HG03460 (cell line): Measurements from ENCODE around the gene ACBD6.
"Not testable (repeated sequence)": the region's sequence is repeated elsewhere in the genome, so short reads cannot be mapped to it uniquely, and the experiment has no call there.

Experiments
- ATAC-seq: cut with Tn5 transposase; IDR thresholded peaks from one replicate; pipeline ENCODE4 v1.9.1; 2021; ENCODE audit not compliant: unreplicated experiment

ACBD6 gene

GRCh38 chr1:180497826-180498225 lies 4.6 kb downstream of the ACBD6 start:
- ATAC-seq, result no peak

- ATAC-seq, result no peak
These were observed 8.0 kb downstream of the ACBD6 start for GRCh38 chr1:180494370-180494769.

- ATAC-seq, result no peak
These were observed 12.4 kb downstream of the ACBD6 start for GRCh38 chr1:180489976-180490375.

- ATAC-seq, result no peak
These were observed 13.1 kb downstream of the ACBD6 start for GRCh38 chr1:180489313-180489712.

- ATAC-seq, result no peak
These were observed 13.7 kb downstream of the ACBD6 start for GRCh38 chr1:180488661-180489060.

GRCh38 chr1:180486092-180486491 lies 16.3 kb downstream of the ACBD6 start:
- ATAC-seq, result no peak

- ATAC-seq, result no peak
These were observed 17.9 kb downstream of the ACBD6 start for GRCh38 chr1:180484490-180484889.

GRCh38 chr1:180482425-180483275 lies 19.7 kb downstream of the ACBD6 start:
- no peak for ATAC-seq

- no peak for ATAC-seq
These were observed 32.3 kb downstream of the ACBD6 start for GRCh38 chr1:180470031-180470430.

- ATAC-seq, result no peak
These were observed 34.1 kb downstream of the ACBD6 start for GRCh38 chr1:180468311-180468710.

- no peak for ATAC-seq
These were observed 40.3 kb downstream of the ACBD6 start for GRCh38 chr1:180462102-180462501.

GRCh38 chr1:180461682-180462081 lies 40.7 kb downstream of the ACBD6 start:
- not testable (repeated sequence) for ATAC-seq

GRCh38 chr1:180458807-180459206 lies 43.6 kb downstream of the ACBD6 start:
- ATAC-seq, result no peak

- no peak for ATAC-seq
These were observed 46.2 kb downstream of the ACBD6 start for GRCh38 chr1:180456191-180456590.

- ATAC-seq, result no peak
These were observed 50.9 kb downstream of the ACBD6 start for GRCh38 chr1:180451504-180451903.

- ATAC-seq, result no peak
These were observed 57.9 kb downstream of the ACBD6 start for GRCh38 chr1:180444522-180444921.

- no peak for ATAC-seq
These were observed 62.0 kb downstream of the ACBD6 start for GRCh38 chr1:180440335-180440734.

- no peak for ATAC-seq
These were observed 66.8 kb downstream of the ACBD6 start for GRCh38 chr1:180435566-180435965.

GRCh38 chr1:180433873-180434272 lies 68.5 kb downstream of the ACBD6 start:
- ATAC-seq, result no peak

GRCh38 chr1:180431683-180432082 lies 70.7 kb downstream of the ACBD6 start:
- no peak for ATAC-seq

- ATAC-seq, result no peak
These were observed 73.3 kb downstream of the ACBD6 start for GRCh38 chr1:180428782-180429695.

- no peak for ATAC-seq
These were observed 76.4 kb downstream of the ACBD6 start for GRCh38 chr1:180425952-180426351.
